ENCODE results near the gene ADAM12.
"Not testable (repeated sequence)": the region's sequence is repeated elsewhere in the genome, so short reads cannot be mapped to it uniquely, and the experiment has no call there.

DNA sequence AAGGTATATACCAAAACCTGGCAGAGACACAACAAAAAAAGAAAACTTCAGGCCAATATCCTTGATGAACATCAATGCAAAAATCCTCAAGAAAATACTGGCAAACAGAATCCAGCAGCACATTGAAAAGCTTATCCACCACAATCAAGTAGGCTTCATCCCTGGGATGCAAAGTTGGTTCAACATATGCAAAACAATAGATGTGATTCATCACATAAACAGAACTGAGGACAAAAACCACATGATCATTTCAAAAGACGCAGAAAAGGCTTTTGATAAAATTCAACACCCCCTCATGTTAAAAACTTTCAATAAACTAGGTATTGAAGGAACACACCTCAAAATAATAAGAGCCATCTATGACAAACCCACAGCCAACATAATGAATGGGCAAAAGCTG lies 141.9 kb downstream of the ADAM12 start:
- TF ChIP-seq, protein P1, sequence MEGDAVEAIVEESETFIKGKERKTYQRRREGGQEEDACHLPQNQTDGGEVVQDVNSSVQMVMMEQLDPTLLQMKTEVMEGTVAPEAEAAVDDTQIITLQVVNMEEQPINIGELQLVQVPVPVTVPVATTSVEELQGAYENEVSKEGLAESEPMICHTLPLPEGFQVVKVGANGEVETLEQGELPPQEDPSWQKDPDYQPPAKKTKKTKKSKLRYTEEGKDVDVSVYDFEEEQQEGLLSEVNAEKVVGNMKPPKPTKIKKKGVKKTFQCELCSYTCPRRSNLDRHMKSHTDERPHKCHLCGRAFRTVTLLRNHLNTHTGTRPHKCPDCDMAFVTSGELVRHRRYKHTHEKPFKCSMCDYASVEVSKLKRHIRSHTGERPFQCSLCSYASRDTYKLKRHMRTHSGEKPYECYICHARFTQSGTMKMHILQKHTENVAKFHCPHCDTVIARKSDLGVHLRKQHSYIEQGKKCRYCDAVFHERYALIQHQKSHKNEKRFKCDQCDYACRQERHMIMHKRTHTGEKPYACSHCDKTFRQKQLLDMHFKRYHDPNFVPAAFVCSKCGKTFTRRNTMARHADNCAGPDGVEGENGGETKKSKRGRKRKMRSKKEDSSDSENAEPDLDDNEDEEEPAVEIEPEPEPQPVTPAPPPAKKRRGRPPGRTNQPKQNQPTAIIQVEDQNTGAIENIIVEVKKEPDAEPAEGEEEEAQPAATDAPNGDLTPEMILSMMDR (tag by site-specific recombination; IDR thresholded peaks at IDR 0.05) = not testable (repeated sequence)
- TF ChIP-seq KLF16 (tag by site-specific recombination; IDR thresholded peaks at IDR 0.05); ZNF529 (tag by site-specific recombination; IDR thresholded peaks at IDR 0.05; ENCODE audit: insufficient replicate concordance); ZNF571 (tag by site-specific recombination; IDR thresholded peaks at IDR 0.05); ZNF555 (tag by site-specific recombination; conservative IDR thresholded peaks at IDR 0.05); ZNF677 (tag by site-specific recombination; IDR thresholded peaks at IDR 0.05); ZNF24 (tag by site-specific recombination; IDR thresholded peaks at IDR 0.05); ZNF776 (tag by site-specific recombination; IDR thresholded peaks at IDR 0.05; ENCODE audit: borderline replicate concordance); ZNF324 (tag by site-specific recombination; IDR thresholded peaks at IDR 0.05); TCF7L2 (IDR thresholded peaks at IDR 0.05; ENCODE audit: borderline replicate concordance, low read depth, low read length): not testable (repeated sequence)
- TF ChIP-seq, protein P2, sequence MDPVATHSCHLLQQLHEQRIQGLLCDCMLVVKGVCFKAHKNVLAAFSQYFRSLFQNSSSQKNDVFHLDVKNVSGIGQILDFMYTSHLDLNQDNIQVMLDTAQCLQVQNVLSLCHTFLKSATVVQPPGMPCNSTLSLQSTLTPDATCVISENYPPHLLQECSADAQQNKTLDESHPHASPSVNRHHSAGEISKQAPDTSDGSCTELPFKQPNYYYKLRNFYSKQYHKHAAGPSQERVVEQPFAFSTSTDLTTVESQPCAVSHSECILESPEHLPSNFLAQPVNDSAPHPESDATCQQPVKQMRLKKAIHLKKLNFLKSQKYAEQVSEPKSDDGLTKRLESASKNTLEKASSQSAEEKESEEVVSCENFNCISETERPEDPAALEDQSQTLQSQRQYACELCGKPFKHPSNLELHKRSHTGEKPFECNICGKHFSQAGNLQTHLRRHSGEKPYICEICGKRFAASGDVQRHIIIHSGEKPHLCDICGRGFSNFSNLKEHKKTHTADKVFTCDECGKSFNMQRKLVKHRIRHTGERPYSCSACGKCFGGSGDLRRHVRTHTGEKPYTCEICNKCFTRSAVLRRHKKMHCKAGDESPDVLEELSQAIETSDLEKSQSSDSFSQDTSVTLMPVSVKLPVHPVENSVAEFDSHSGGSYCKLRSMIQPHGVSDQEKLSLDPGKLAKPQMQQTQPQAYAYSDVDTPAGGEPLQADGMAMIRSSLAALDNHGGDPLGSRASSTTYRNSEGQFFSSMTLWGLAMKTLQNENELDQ (tag by site-specific recombination; IDR thresholded peaks at IDR 0.05; ENCODE audit: low read depth) = not testable (repeated sequence)
